DOHH2 (cell line): Measurements from ENCODE around the gene SYVN1.

ENCODE experiments used
- H3F3A ChIP-seq: fragments of 200-600 bp; sonication (generic), shearing (Covaris generic); 2 replicates; pipeline ENCODE4 v1.6.0; 2016; ENCODE audit warnings: antibody characterized with exemption, mild to moderate bottlenecking; ENCODE audit not compliant: control insufficient read depth, insufficient read depth
- H3K27ac ChIP-seq: fragments of 200-600 bp; sonication (generic); 2 replicates; pipeline ENCODE4 v1.5.1; 2014; ENCODE audit warnings: low read depth, mild to moderate bottlenecking, low read length, moderate library complexity
- H3K27me3 ChIP-seq: fragments of 200-600 bp; sonication (generic); 2 replicates; pipeline ENCODE4 v1.6.1; 2014; ENCODE audit warnings: mild to moderate bottlenecking, low read length, mixed read lengths; ENCODE audit not compliant: control insufficient read depth
- H3K36me3 ChIP-seq: fragments of 200-600 bp; sonication (generic); 2 replicates; pipeline ENCODE4 v1.6.1; 2014; ENCODE audit warnings: mild to moderate bottlenecking, low read length, moderate library complexity, mixed read lengths; ENCODE audit not compliant: control insufficient read depth
- H3K4me1 ChIP-seq: fragments of 200-600 bp; sonication (generic); 2 replicates; pipeline ENCODE4 v1.6.1; 2014; ENCODE audit warnings: mild to moderate bottlenecking, low read length, mixed read lengths; ENCODE audit not compliant: control insufficient read depth
- H3K4me2 ChIP-seq: fragments of 200-600 bp; sonication (generic); 2 replicates; pipeline ENCODE4 v1.6.0; 2014; ENCODE audit warnings: mild to moderate bottlenecking, low read length, moderate library complexity
- H3K4me3 ChIP-seq: fragments of 200-600 bp; sonication (generic); 2 replicates; pipeline ENCODE4 v1.5.1; 2014; ENCODE audit warnings: mild to moderate bottlenecking, low read length, mixed read lengths
- H3K79me2 ChIP-seq: fragments of 200-600 bp; sonication (generic); 2 replicates; pipeline ENCODE4 v1.6.1; 2014; ENCODE audit warnings: mild to moderate bottlenecking, low read length, mixed read lengths; ENCODE audit not compliant: control insufficient read depth
- H3K9me2 ChIP-seq: fragments of 200-600 bp; sonication (generic); replicated peaks from 2 replicates; pipeline ENCODE4 v1.6.1; 2014; ENCODE audit warnings: mild to moderate bottlenecking, low read length, mixed read lengths; ENCODE audit not compliant: control insufficient read depth
- H3K9me3 ChIP-seq: fragments of 200-600 bp; sonication (generic); 2 replicates; pipeline ENCODE4 v1.6.1; 2014; ENCODE audit warnings: antibody characterized with exemption, low read length, mixed read lengths; ENCODE audit not compliant: control insufficient read depth, insufficient read depth
- H4K20me1 ChIP-seq: fragments of 200-600 bp; sonication (generic); 2 replicates; pipeline ENCODE4 v1.6.0; 2014; ENCODE audit warnings: low read depth, mild to moderate bottlenecking, antibody characterized with exemption, low read length, moderate library complexity; ENCODE audit not compliant: control insufficient read depth, insufficient read depth
- EZH2phosphoT487 ChIP-seq: fragments of 200-600 bp; sonication (generic); IDR thresholded peaks from 2 replicates; pipeline ENCODE4 v1.6.1; 2017; ENCODE audit warnings: borderline replicate concordance, mild to moderate bottlenecking, antibody characterized with exemption, low read length, moderate library complexity, mixed read lengths
- TF ChIP-seq, protein P1 (sequence below): fragments of 200-600 bp; sonication (generic); IDR thresholded peaks from one replicate; pipeline ENCODE4 v1.5.1; 2014; ENCODE audit warnings: antibody characterized with exemption, mild to moderate bottlenecking, low read depth, low read length; ENCODE audit not compliant: poor library complexity, severe bottlenecking

Gene SYVN1

DNA sequence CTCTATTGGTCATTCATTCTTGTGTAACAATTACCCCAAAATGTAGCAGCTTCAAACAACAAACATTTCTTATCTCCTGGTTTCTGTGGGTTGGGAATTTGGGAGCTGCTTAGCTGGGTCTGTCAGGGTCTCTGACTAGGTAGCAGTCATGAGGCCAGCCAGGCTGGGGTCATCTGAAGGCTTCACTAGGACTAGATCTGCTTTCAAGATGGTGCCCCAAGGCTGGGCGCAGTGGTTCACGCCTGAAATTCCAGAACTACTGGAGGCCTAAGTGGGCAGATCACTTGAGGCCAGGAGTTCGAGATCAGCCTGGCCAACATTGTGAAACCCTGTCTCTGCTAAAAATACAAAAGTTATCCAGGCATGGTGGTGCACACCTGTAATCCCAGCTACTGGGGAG, 22.6 kb upstream of the SYVN1 start:
- no peaks in the 10 kb centered on the region for H4K20me1 ChIP-seq
- no peak overlapping the region for H3K27ac ChIP-seq
- no peaks in the 10 kb centered on the region for H3K9me3 ChIP-seq
- H3F3A ChIP-seq, result peaks cover 30% of the 10 kb centered on the region
- peaks cover 73% of the 10 kb centered on the region for H3K4me1 ChIP-seq
- no peaks in the 10 kb centered on the region for H3K9me2 ChIP-seq
- no peaks in the 10 kb centered on the region for H3K79me2 ChIP-seq
- H3K4me3 ChIP-seq, result no peak overlapping the region
- TF ChIP-seq, protein P1, sequence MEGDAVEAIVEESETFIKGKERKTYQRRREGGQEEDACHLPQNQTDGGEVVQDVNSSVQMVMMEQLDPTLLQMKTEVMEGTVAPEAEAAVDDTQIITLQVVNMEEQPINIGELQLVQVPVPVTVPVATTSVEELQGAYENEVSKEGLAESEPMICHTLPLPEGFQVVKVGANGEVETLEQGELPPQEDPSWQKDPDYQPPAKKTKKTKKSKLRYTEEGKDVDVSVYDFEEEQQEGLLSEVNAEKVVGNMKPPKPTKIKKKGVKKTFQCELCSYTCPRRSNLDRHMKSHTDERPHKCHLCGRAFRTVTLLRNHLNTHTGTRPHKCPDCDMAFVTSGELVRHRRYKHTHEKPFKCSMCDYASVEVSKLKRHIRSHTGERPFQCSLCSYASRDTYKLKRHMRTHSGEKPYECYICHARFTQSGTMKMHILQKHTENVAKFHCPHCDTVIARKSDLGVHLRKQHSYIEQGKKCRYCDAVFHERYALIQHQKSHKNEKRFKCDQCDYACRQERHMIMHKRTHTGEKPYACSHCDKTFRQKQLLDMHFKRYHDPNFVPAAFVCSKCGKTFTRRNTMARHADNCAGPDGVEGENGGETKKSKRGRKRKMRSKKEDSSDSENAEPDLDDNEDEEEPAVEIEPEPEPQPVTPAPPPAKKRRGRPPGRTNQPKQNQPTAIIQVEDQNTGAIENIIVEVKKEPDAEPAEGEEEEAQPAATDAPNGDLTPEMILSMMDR, result no peak
- no peaks in the 10 kb centered on the region for H3K36me3 ChIP-seq
- no peaks in the 10 kb centered on the region for H3K27me3 ChIP-seq
- H3K4me2 ChIP-seq, result no peak overlapping the region

- Histone ChIP-seq H3K4me2 (peak overlapping the region; percentile 20; the same call in 1 of the 2 replicates), H3K9me2 (no peaks in the 10 kb centered on the region), H3F3A (peaks cover 30% of the 10 kb centered on the region), H3K9me3 (no peaks in the 10 kb centered on the region), H3K27ac (peak overlapping the region; percentile 26; the same call in 1 of the 2 replicates), H3K27me3 (no peaks in the 10 kb centered on the region), H3K79me2 (no peaks in the 10 kb centered on the region), H3K4me1 (peaks cover 79% of the 10 kb centered on the region), H4K20me1 (no peaks in the 10 kb centered on the region), H3K4me3 (no peak overlapping the region), H3K36me3 (no peaks in the 10 kb centered on the region)
- TF ChIP-seq, protein P1, result no peak
- no peak for TF ChIP-seq EZH2phosphoT487
These were observed 21.9 kb upstream of the SYVN1 start for GRCh38 chr11:65156256-65156655.

- H3K9me3 ChIP-seq, result peaks cover 3% of the 10 kb centered on the region; the same call in 1 of the 2 replicates
- H3K4me2 ChIP-seq, result peak overlapping the region; percentile 60
- H3K4me1 ChIP-seq, result peaks cover 55% of the 10 kb centered on the region
- H3K27ac ChIP-seq, result no peak overlapping the region
- TF ChIP-seq, protein P1, result no peak
- no peak for TF ChIP-seq EZH2phosphoT487
- H3K9me2 ChIP-seq, result no peaks in the 10 kb centered on the region
- no peaks in the 10 kb centered on the region for H4K20me1 ChIP-seq
- H3K79me2 ChIP-seq, result no peaks in the 10 kb centered on the region
- no peaks in the 10 kb centered on the region for H3K36me3 ChIP-seq
- H3K4me3 ChIP-seq, result peak overlapping the region; percentile 28
- no peaks in the 10 kb centered on the region for H3K27me3 ChIP-seq
- H3F3A ChIP-seq, result peaks cover 24% of the 10 kb centered on the region
These were observed 17.8 kb upstream of the SYVN1 start for GRCh38 chr11:65152122-65152521.
